Measurements from ENCODE around the gene WBP2.

WBP2 gene

GRCh38 chr17:75795820-75796607 is 59.1 kb downstream of the WBP2 start:
- H3K4me3 Mint-ChIP-seq: no peak overlapping the region
- no peaks in the 10 kb centered on the region for H3K9me3 Mint-ChIP-seq
- H3K27ac Mint-ChIP-seq: no peak overlapping the region
- no peaks in the 10 kb centered on the region for H3K27me3 Mint-ChIP-seq (ENCODE audit: low read depth)
- H3K4me1 Mint-ChIP-seq (ENCODE audit: low read depth): peaks cover 18% of the 10 kb centered on the region
- H3K36me3 Mint-ChIP-seq (ENCODE audit: low read depth): peaks cover 21% of the 10 kb centered on the region

Measured in T-helper 1 cell treated with Interleukin-12 subunit alpha and Interleukin-12 subunit beta and Interleukin-4 antibody, amounts not matched to agents 30 μg/mL and 1 μg/mL, for 36 hours (primary cell).